HL-60/S4 (cell line): ENCODE data around the gene PGRMC2.

Experiments used
- in situ Hi-C: fragments of 300-500 bp; cut with MboI; formaldehyde crosslinking; loops from 2 replicates; pipeline ENCODE4 v1.14.3; 2022; ENCODE audit warnings: low sequenced_read_pairs

The PGRMC2 gene

DNA sequence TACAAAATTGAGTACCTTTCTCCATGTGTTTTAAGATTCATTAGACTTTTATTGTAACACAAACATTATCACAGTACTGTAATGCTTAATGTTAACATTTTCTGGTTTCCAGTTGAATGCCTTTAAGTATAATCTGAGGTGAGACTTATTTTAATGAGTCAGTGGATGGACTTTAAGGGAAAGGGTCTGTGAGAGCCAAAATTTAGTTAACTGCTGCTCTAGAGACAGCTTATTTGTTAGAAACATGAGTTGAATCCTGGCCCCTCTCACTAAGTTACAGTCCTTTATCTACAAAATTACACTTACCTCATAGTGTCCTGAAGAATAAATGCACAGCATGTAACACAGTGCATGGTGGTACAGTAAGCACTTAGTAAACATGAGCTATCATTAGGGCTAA lies 66.0 kb downstream of the PGRMC2 start:
- in situ Hi-C loops, result no loop called here

DNA sequence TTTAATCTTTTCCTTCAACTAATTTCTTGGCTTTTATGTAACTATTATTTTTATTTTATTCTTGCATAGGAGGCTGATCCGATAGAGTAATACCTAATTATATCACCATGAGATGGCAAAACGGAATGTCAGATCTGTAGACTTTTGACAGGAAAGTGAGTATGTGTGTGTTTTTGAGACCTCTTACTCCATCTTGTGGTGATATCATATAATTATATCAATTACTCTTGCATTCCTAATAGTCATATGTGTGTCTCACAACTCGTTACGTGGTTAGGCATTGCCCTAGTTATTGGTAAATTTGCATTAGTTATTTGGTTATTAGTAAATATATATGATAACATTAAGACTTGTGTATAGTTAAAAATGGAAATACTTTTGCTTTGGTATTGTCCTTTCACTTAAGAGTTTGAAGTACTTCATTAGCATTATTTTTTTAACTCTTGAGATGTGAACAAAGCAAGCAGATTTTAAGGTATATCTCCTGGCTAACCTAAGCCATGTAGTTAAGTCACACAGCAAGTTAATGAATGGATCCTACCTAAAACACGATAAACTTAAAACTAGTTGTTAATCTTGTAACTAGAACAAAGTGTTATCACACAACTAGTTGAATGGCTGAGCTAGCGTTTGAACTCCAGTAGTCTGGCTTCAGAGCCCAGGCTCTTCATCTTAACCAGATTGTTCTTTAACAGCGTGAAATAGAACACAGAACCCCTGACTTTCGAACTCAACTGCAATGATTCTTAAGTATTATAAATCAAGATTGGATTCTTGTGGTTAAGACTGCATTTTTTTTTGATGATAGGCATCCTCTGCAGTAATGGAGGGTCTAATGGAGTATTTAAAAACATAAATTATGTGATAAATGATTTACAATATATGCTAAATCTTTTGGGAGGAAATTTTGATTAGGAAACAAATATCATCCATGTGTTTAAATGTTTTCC lies 67.1 kb downstream of the PGRMC2 start:
- in situ Hi-C loops, result no loop called here
